NCI-H226 (cell line): ENCODE measurements around the gene CUL4A.

ENCODE experiments used
- DNase-seq: peaks from one replicate; pipeline ENCODE4 v3.0.0-alpha.2; 2015

Gene CUL4A

DNA sequence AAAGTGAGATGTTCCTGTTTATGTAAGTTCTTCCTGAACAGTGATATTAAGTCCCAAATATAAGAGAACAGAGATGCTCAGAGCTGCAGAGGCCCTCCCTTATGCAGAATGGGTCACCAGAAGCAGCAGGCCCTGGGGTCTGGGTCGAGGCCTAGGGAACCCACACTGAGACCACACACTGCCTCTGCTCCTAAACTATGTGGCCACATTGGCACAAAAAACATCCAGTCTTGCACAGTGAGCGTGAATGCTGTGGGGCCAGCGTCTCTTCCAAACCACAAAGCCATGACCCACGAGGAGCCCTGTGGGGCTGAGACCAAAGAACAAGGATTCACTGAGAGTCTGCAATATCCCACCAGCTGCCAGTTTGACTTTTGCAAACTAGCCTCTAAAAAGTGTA is 27.4 kb upstream of the CUL4A start:
- no peak for DNase-seq

DNA sequence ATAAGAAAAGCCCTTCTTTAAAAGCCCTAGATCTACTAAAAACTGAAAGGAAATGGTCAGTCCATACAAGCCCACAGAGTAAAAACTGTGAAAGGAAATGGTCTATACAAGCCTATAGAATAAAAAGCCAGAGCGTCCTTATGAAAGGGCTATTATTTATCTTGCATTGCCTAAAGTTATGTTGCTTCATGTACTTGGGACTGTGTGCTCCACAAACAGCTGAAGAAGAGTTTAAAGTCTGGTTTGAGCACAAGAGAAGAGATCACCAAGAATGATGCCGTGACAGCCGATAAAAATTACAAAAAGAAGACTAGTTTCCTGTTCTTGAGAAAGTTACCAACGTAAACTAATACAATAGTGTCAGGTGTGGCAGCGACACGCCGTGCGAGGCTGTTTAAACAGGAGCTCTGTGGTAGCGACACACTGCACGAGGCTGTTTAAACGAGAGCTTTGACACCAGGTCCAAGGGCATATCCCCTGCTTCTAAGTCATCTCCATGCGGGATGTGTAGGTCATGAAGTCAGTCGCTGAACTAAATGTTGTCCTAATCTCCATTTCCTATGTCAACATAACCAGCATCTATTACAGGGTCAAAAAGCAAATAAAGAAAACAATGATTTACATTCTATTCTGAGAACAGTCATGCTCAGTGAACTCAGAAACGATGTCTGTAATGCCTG is 25.8 kb upstream of the CUL4A start:
- no peak for DNase-seq

DNA sequence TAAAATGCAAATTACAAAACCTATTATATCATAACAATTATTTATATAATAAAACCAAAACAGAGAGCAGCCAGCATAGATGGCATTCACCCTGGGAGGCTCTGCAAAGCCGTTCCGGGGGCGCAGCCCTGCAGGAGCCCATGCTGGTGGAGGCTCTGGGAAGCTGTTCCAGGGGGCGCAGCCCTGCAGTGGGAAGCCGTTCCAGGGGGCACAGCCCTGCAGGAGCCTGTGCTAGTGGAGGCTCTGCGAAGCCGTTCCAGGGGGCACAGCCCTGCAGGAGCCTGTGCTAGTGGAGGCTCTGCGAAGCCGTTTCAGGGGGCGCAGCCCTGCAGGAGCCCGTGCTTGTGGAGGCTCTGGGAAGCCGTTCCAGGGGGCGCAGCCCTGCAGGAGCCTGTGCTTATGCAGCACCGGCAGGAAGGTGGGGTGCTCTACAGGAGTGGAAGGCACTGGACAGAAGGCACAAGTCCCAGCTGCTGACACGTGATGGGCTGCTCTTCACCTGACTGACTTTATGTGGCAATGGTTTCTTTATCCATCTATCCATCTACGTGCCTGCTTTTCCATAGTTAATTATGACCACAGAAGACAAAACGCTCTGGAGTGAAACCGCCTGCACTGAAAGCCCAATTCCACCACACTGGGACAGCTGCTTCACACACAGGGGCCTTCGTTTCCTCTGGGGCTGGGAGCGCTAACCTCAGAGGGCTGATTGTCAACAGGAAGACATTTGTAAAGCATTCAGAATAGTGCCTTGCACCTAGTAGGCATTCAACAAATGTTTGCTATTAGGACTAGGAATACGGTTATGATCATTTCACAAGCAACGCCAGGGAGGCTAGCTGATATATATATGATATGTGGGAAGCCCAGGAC is 24.6 kb upstream of the CUL4A start:
- DNase-seq: no peak

DNA sequence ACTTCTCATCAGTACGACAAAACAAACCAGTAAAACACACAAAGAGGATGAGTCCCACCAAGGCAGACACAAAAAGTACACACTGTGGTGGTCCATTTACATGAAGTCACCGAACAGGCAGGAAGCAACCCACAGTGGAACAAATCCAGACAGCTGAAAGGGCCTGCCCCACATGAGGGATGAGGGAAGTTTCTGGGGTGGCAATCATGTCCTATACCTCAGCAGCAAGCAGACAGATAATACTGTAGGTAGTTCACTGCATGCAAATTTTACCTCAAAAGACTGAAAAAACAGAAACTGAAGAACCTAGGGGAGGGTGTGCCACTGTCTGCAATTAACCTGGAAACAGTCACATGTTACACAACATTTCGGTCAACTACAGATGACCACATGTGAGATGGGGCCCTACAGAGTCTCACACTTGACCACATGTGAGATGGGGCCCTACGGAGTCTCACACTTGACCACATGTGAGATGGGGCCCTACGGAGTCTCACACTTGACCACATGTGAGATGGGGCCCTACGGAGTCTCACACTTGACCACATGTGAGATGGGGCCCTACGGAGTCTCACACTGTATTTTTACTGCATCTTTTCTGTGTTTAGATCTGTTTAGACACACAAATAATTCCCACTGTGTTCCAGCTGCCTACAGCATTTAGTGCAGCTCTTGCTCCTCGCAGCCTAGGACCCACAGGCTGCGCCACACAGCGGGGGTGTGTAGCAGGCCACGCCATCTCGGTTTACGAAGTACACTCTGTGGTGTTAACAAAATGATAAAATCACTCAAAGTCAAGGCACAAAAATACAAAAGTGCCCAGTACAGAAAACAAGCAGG is 23.1 kb upstream of the CUL4A start:
- DNase-seq: no peak

DNA sequence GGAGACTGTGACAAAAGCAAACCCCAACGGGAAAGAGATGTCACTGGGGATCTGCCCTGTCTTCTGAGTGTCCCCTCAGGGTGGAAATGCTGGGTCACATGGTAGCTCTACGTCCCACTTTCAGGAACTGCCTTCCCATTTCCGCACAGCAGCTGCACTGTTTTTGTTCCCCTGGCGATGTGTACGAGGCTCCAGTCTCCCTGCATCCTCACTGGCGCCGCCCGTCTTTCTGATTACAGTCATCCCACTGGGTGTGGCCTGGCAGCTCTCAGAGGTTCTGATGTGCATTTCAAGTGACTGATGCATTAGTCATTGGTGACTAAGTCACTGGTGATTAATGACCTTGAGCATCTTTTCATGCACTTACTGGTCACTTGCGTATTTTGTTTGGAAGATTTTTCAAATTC is 22.1 kb upstream of the CUL4A start:
- DNase-seq: peak; percentile 99

DNA sequence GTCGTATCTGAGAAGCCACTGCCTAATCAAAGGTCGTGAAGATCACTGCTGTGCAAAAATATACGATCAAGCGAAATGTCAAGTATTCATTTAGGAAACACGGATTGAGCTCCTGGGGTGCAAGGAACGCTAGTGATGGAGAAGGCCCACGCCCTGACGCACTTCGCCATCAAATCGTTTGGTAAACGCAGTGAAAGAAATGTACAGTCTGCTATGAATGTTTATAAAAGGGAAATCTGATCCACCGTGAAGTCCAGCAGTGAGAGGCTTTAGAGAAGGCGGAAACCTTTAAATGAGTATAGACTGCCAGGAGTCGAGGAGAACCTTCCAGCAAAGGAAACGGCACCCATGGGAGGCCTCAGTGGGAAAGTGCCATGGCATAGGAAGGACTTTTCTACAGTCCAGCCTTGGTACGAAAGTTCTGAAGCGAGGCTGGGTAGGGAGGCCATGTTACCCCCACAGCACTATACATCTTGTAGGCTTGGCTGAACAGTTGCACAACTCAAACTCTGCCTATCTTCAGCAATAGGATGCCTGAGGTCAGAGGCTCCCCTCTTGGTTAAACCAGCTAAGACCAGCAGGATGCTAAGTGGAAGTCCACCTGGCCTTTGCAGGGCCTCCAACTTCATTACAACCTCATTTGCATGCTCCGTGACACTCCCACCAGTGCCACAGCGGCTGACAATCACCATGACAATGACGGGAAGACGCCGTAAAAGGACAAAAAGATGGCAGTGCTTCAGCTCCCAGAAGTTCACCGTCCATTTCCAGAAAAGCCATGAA is 21.3 kb upstream of the CUL4A start:
- peak; percentile 17 for DNase-seq

DNA sequence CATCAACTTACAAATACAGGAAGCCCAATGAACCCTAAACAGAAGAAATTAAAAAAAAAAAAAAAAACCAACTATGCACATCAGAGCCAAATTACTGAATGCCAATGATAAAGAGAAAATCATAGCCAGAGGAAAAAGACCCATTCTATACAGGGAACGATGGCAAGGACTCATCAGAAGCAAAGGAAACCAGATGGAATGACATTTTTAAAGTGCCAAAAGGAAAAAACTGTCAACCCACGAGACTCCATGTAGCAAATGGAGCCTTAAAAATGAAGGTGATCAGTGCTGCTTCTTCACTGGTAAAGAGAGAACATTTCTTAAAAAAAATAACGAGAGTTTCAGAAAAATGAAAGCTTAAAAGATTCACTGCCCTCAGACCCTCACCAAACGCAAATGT is 19.2 kb upstream of the CUL4A start:
- no peak for DNase-seq

DNA sequence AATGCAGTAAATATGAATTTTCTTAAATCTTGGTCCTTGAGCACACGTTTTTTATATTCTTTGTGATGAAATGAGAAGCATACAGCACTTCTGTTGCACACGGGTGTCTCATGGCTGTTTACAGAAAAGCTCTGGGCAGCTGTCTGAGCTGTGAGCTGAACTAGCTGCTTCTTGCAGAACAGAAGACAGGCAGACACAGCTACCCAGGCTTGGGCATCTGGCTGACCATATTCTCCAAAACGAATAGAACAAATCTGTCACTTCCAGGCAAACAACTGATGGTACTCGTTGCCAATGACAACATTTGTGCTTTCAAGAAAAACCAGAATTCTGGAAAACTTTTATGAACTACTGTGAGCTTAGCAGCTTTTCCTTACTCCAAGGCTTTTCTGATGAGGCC is 17.1 kb upstream of the CUL4A start:
- DNase-seq: no peak

DNA sequence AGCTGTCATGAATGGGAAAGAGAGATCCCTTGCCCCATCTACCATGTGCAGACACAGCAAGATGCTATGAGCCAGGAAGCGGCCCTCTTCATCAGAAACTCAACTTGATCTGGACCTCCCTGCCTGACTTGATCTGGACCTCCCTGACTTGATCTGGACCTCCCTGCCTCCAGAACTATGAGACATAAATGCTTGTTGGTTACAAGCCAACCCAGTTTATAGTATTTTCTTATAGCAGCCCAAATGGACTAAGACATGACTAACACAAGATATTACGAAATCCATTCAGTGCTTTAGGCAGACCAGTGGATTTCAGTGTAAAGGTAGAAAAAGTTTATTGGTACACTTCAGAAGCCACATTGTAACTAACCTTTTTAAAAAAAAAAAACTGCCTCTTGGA is 16.5 kb upstream of the CUL4A start:
- peak; percentile 62 for DNase-seq

DNA sequence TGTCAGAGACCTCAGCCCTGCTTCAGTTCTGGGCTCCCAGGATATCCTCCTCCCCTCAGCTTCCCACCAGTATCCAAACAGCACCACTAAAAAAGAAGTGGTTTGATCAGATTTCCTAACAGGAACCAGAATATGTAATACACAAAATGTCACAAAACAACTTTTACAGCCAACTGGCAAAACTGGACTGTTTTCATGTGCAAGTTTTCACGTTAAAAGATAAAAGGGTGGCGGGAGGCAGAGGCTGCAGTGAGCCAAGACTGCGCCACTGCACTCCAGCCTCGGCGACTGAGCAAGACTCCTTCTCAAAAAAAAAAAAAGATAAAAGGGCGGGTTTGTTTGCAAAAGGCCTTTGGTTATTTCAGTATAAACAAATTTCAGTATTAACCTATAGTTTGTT is 14.1 kb upstream of the CUL4A start:
- no peak for DNase-seq

DNA sequence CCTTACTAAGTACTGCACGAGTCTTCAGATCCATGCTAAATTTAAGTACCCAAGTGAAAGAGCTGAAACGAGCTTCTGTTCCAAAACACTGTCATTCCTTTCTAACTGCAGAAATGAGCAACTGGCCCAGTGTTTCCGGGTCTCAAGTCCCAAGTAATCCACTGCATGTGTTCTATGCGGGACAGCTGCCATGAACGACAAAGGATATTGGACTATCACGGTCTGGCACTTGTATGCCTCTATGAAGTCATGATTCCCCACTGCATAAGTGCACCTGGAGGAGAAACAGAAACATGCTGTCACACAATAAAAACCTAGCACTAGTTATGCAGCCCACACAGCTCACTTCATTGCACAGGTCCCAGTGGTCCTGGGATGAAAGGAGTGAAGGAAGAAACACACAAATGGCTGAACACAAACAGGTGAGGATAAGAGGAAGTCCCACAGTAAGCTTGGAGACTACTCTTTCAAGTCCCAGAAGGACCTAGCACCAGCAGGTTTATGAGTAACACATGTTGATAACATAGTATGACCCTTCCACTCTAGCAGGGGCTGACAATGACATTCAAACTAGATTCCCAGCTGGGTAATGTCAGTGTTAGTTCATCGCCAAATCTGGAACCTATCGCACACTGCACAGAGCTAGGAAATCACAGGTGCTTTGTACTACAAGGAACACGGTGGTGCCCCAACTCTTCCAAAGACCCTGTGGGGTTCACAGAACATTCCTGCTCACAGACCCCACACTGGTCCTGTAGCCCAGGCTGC is 12.3 kb upstream of the CUL4A start:
- DNase-seq: no peak

DNA sequence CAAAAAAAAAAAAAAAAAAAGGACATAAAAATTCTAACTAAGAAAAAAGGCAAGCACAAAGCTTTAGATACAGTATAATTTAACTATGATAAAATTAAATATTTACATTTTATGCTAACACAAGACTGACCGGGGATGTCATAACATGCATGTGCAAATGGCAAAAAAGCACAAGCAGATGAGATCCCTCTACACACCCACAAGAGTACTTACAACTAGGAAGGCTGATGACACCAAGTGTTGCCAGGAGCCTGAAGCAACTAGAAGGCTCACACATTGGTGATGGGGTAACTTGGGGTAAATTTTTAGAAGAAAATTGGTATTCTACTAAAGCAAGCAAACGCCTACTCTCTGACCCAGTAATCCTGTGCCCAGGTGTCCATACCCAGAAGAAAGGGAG is 7.6 kb upstream of the CUL4A start:
- no peak for DNase-seq

DNA sequence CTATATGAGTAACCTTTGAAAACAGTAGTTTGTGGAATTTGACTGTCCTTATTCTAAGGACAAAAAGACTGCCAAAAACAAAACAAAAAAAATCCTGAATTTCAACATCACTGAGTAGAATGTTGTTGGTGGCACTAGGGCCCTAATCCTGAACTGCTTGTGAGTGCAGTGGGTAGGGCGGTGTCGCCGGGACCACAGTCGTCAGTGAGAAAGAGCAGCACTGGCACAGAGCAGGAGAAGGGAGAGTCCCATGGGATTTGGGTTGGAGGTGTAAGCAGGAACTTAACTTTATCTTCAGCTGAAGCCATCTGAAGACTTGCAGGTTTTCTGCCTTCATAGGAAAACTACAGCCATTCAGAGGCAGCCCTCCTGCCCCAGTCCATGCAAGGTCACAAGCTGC is 6.5 kb upstream of the CUL4A start:
- no peak for DNase-seq

DNA sequence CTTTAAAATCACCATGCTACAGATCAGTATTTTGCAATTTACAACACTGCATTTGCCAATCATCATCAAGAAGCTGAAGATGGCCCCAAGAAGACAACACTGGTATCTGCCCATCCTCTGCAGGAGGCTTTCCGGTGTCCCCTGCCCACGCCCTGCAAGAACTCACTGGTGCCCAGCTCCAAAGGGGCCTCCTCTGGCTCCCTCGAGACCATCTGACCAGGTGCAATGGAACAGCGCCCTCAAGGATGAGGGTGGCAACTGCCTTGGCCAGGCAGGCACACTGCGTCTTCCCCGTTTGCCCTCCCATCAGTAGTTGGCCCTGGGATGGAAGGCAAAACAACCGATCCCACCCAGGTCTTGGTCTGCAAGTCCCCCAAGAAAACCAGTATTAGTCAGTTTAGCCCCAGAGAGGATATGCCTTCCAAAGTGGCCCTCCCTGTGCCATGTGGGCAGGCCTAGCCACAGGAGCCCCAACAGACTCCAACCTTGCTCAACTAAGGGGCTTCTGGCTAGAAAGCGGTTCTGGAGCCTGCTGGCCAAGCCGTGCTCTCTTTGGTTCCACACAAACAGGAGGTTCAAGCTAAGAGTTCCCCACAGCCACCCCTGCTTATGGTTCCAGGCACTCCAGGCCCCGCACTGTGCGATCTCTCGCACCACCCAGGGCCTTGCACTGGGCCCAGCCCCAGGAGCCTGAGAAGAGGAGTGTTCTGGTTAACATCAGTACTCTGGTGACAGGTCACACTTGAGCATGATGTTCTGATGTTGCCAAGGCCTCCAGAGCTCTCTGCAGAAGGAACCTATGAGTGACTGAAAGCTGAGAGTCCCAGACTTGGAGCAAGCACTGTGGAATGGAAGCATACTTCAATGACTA is 5.7 kb upstream of the CUL4A start:
- no peak for DNase-seq

DNA sequence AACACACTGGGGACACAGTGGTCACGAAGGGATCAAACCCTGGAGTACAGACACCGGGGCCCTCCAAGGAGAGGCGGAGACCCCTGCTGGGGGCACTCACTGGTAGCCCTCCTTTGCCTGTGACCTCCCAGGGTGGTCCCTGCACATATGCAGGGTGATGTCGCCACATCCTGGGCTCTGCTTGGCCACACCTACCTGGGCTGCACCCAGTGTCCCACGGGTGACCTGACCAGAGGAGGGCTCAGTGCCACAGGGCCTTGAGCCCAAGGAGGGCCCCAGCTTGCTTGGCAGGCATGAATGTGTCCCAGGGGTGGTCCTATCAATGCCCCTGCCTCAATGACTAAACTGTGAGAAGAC is 5.1 kb upstream of the CUL4A start:
- DNase-seq: no peak

DNA sequence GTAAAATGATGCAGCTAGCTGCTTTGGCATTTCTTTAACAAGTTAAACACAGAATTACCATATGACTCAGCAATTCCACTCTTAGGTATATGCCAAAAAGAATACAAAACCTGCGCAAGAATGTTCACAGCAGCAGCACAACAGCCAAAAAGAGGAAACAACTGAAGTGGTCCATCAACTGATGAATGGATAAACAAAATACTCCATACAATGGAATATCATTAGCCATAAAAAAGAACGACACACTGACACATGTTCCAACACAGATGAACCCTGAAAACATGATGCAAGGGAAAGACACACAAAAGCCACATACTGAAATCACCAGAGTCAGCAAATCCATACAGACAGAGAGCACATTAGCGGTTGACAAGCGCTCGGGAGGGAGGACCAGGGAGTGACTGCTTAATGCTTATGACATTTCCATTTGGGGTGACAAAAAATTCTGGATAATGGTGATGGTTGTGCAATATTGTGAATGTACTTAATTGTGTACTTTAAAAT is 3.9 kb upstream of the CUL4A start:
- no peak for DNase-seq

DNA sequence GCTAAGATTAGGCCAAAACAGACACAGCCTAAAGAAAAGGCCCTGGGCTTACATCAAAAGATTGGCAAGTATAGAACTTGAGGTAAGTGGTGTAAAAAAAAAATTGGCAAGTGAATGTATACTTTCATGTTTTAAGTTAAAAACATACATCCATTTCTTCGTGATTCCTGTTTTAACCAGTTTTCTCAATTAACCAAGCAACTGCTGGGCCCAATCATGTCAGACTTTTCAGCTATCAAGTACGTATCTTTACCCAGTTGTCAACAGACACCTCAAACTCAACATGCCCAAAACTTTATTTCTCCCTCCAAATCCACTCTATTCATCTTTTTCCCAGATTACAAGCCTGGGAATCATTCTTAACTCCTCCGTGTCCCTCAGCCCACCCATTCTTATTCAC is 2.0 kb upstream of the CUL4A start:
- DNase-seq: no peak

DNA sequence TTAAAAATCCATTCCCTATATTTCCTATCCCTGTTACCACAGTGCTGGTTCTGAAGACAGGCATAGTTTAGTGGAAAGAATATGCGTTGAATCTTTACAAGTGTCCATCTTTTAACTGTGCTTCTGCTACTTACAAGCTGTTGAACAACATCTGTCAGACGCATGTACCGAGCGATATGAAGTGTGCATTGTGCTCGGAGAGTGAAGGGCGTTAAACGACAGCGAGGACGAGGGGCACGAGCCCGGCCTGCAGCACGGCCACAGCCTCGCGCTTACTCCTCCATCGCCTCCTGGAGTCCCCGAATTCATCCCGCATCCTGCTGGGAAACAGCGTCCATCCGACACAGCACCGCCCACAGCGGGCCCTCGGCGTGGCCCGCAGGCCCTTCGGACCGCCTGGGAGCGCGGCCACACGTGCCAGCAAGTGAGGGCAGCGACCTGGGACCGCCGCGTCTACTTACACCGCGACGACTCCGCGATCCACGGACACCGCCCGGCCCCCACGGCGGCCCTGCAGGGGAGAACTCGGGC is 1.5 kb upstream of the CUL4A start:
- DNase-seq: peak; percentile 34

DNA sequence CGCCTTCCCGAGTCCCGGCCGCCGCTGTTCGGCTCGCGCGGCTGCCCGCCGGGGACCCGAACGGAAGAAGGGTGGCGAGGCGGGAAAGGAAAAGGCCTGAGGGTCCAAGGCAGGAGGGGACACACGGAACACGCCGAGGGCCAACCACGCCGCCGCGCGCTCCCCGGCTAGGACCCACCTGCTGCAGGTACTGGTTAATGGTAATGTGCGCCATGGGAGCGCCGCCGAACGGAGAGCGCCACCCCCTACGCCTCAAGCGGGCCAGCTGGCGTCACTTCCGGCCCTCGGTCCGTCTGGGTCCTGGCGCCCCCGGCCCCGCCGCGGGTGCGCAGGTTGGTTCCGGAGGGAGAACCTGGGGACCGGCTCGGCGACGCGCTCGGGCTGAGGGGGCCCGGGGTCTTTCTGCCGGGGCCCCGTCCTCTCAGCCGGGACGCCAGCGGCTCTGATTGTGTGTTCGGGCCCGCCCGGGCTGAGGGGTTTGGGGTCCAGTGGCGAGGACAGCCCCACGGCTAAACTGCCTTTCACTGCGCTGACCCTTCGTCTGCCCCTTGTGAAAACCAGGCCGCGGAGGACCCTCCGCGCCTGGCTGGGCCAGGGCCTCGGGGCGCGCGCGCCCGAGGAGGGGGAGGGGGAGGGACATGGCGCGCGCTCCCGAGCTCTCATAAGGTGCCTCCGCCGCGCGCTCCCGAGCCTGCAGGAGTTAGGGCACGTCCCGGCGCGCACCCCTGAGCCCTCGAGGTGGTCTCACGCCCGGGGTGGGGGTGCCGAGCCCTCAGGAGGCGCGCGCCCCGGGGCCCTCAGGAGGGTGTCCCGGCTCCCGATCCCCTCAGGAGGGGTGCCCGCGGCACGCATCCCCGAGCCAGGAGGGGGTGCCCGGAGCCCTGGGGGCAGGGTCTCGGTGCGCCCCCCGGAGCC is 735 bp upstream of the CUL4A start, which contains the start of gene PCID2:
Gene PCID2 (minus strand): TSS at position 249 of the 915 bp plus-strand sequence. CDS start 35 bp downstream, at position 214.
- peak; percentile 85 for DNase-seq
